CD4-positive, alpha-beta T cell treated with Interleukin-21 for 1 hour (primary cell): ENCODE data around the gene CAMTA1.
"Not testable (repeated sequence)": the region's sequence is repeated elsewhere in the genome, so short reads cannot be mapped to it uniquely, and the experiment has no call there.

ENCODE experiments used
- DNase-seq: peaks from one replicate; pipeline ENCODE4 v3.0.0-alpha.2; 2020

CAMTA1 gene

DNA sequence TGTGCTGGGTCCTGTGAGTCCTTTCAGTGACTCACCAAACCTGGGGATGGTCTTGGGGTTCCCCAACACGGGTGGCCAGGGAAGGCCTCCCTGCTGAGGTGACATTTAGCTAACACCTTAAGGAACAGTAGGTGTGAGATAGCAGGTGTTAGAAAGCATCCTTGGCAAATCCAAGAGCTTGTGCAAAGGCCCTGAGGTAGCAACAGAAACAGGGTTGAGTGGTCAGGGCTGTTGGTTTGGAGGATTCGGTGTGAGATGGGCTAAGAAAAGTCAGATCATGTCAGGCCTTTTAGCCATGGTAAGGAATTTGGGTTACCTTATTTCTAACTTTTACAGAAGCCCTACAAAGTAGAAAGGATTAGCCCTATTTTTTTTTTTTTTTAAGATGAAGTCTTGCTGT is 343.0 kb downstream of the CAMTA1 start:
- no peak for DNase-seq

DNA sequence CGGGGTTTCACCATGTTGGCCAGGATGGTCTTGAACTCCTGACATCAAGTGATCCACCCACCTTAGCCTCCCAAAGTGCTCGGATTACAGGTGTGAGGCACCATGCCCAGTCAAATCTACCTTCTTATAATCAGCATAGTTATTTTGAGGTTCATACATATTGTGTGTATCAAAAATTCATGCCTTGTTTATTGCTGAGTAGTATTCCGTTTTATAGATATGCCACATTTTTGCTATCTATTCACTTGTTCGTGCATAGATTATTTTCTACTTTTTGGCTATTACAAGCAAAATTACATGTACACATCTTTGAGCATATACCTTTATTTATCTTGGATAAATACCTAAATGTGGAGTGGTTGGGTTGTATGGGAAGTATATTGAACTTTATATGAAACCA is 344.9 kb downstream of the CAMTA1 start:
- DNase-seq: no peak

GRCh38 chr1:7135493-7135892 is 350.2 kb downstream of the CAMTA1 start:
- no peak for DNase-seq

- DNase-seq: no peak
These were observed 351.1 kb downstream of the CAMTA1 start for GRCh38 chr1:7136166-7136953.

DNA sequence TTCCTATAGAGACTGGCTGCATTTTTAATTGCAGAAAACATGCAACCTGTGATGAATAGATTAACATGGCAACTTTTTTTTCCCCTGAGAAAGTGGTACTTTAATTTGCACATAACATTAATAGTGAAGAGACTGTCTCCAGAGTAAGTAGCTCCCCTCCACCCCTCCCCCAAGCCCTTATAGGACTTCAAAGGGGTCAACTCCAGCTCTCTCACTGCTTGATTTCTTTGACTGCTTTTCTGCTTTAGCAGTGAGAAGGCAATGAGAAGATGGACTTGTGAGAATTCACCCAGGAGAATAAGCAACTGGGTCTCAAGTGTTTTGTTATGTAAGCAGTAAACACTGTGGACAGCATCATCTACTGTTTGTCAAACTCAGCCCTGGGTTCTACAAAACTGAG is 355.0 kb downstream of the CAMTA1 start:
- no peak for DNase-seq

GRCh38 chr1:7145947-7146346 is 360.7 kb downstream of the CAMTA1 start:
- DNase-seq: no peak

- DNase-seq: no peak
These were observed 361.5 kb downstream of the CAMTA1 start for GRCh38 chr1:7146710-7147109.

DNA sequence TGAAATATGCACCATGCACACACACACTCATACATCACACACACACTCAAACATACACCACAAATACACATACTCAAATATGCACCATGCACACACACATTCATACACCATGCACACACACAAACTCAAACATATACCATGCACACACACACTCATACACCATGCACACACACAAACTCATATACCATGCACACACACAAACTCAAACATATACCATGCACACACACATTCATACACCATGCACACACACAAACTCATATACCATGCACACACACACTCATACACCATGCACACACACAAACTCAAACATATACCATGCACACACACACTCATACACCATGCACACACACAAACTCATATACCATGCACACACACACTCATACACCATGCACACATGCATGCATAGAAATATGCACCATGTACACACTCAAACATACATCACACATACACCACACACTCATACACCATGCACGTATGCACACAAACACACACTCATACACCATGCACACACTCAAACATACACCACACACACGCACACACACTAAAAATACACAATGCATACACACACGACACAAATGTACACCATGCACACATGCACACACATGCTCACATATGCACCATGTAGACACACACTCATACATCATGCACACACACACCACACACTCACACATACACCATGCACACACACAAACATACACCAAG is 362.5 kb downstream of the CAMTA1 start:
- DNase-seq: not testable (repeated sequence)

- no peak for DNase-seq
These were observed 364.0 kb downstream of the CAMTA1 start for GRCh38 chr1:7149080-7149838.

GRCh38 chr1:7150724-7151280 is 365.5 kb downstream of the CAMTA1 start:
- DNase-seq: no peak

DNA sequence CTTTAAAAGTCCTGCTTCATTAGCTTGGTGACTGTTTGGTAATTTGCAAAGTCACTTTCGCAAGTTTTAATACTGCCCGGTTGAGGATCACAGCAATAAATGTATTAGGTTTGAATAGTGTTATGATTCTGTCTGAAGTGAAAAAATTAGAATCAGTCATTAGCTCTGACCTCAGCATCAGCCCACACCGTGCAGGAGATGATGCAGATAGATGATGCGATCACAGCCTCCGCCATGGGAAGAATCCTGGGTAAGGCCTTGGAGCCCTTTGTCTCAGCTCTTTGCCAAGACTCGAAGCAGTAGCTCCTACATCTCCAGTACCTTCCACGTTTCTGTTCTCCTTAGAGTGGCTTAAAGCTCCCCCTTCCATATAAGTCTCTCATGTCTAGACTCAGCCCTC is 366.7 kb downstream of the CAMTA1 start:
- no peak for DNase-seq

DNA sequence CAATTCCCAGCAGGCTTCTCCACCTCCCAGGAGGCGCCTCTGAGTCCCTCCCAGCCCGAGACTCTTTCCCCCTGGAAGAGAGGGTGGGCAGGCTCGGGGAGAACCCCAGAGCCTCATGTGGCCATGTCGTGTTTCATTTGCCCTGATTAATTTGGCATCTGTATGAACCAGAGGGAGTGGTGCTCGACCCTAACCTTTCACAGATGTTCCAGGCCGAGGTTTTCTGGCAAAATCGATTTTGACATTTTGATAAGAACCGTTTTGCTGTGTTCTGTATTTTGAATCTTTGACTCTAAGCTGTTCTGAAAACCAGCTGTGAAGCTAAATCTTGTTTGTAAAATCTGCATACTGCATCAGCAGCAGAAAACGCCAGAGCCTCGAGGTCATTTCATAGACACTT is 367.4 kb downstream of the CAMTA1 start:
- no peak for DNase-seq

- no peak for DNase-seq
These were observed 368.2 kb downstream of the CAMTA1 start for GRCh38 chr1:7153464-7153863.

GRCh38 chr1:7159116-7159781 is 374.0 kb downstream of the CAMTA1 start:
- DNase-seq: no peak

DNA sequence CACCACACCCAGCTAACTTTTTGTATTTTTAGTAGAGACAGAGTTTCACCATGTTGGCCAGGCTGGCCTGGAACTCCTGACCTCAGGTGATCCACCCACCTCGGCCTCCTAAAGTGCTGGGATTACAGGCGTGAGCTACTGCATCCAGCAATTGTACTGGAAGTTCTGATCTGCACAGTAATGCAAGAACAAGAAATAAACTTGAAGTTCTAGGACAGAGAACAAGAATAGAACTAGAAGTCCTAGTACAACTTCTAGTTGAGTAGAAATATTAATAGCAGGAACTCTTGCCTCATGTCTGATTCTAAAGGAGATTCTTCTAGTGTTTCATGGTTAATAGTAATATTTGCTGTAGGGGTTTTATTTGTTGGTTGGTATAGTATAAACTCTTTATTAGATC is 383.3 kb downstream of the CAMTA1 start:
- not testable (repeated sequence) for DNase-seq

GRCh38 chr1:7171168-7171567 is 385.9 kb downstream of the CAMTA1 start:
- DNase-seq: no peak

DNA sequence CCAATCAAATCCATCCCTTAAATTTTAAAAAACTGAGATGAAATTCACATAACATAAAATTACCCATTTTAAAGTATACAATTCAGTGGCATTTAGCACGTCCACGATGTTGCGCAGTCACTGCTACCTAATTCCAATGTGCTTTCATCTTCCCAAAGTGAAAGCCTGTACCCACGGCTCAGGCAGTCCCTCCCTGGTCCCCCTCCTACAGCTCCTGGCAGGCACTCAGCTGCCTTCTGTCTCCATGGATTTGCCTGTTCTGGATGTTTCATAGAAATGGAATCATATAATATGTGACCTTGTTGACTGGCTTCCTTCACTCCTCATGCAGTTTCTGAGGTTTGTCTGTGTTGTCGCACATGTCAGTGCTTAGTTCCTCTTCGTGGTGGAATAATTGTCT is 386.3 kb downstream of the CAMTA1 start:
- no peak for DNase-seq

DNA sequence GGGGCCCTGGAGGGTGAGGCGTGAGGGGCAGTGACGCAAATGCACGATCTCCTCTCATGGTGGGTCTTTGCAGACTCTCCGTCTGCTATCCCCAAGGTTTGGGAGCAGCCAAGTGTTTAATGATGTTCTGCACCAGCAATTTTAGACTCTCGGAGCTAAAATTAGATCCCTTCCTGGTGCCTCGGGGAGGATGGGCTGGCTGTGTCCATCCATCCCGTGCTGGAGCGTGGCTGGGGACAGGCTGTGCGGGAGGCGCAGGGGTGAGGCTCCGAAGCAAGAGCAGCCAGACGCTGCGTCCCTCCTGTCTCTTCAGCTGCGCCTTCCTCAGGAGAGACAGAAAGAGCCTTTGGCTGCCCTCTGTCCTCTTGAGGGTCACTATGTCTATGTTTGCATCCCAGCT is 387.6 kb downstream of the CAMTA1 start:
- no peak for DNase-seq

GRCh38 chr1:7174561-7174960 is 389.3 kb downstream of the CAMTA1 start:
- DNase-seq: no peak

DNA sequence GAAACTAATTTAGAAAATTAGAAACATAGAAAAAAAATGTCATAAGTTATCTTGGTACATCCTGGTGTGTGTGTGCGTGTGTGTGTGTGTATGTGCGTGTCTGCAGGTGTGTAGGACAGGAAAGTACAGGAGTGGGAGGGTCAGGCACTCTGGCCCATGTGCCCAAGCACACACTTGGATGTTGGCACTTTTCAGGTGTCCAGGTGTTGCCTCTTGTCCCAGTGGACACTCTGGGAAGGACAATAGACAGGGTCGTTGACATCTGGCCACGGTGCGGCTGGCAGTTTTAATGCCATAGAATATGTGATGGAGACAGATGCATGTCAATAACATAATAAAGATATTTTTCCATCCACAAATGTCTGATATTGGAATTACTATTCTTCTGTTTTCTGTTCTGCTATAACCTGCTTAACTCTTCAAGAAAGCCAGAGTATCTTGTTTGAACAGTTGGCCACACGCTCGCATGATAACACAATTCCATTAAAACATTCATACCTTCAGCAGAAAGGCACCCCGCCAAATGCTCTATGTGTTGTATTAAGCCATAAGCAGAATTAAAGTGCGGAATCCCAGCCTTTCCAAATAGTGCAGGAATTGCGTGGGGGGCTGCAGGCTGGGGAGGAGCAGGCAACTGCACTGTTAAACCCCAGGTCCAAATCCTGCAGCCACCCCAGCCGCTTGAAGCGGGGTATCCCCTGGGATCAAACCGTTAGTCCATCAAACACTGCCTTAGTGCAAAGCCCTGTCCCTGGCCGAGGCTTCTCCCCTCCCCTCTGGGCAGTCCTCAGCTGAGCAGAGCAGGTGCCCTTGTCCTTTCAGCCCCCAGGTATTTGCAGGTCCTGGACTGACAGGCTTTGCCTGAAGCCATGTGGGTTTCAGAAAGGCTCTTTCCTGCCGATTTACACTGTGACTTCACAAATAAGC is 390.0 kb downstream of the CAMTA1 start:
- DNase-seq: no peak

DNA sequence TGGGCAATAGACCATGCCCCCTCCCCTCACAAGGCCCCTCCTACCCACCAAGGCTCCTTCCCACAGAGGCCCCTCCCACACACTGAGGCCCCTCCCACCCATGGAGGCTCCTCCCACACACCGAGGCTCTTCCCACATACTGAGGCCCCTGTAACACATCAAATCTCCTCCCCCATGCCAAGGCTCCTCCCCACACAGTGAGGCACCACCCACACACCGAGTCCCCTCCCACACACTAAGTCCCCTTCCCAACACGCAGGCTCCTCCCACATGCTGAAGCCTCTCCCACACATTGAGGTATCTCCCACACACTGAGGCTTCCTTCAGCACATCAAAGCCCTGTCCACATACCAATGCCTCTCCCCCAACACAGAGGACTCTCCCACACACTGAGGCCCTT is 391.8 kb downstream of the CAMTA1 start:
- DNase-seq: no peak
